GM20000 (cell line): ENCODE data around the gene TMEM212.

Source experiments
- DNase-seq: peaks from one replicate; pipeline ENCODE4 v3.0.0; 2012; ENCODE audit warnings: low spot score
- CTCF ChIP-seq: IDR thresholded peaks from 2 replicates; pipeline ENCODE4 v1.5.1; 2012; ENCODE audit warnings: mild to moderate bottlenecking, control low read depth; ENCODE audit errors: extremely low read depth, missing control alignments

TMEM212 gene

GRCh38 chr3:171874879-171875278 is 31.7 kb downstream of the TMEM212 start:
- no peak for DNase-seq

GRCh38 chr3:171875923-171876412 is 32.8 kb downstream of the TMEM212 start:
- DNase-seq = no peak
- TF ChIP-seq CTCF = no peak

More at GRCh38 chr3:171874879-171875278, 31.7 kb downstream of the TMEM212 start:
- TF ChIP-seq CTCF = no peak

GRCh38 chr3:171876680-171877147 is 33.6 kb downstream of the TMEM212 start:
- TF ChIP-seq CTCF = no peak
- DNase-seq = no peak

GRCh38 chr3:171878461-171879225 is 35.5 kb downstream of the TMEM212 start:
- TF ChIP-seq CTCF = no peak
- DNase-seq = no peak

- no peak for TF ChIP-seq CTCF
- no peak for DNase-seq
These were observed 36.3 kb downstream of the TMEM212 start for GRCh38 chr3:171879472-171879871.

GRCh38 chr3:171880101-171880870 is 37.1 kb downstream of the TMEM212 start:
- no peak for DNase-seq
- no peak for TF ChIP-seq CTCF

GRCh38 chr3:171881251-171881650 is 38.1 kb downstream of the TMEM212 start:
- no peak for DNase-seq
- no peak for TF ChIP-seq CTCF
